IPS DF 4.7 (cell line): Measurements from ENCODE around the gene TTC22.

Experiments
- DNase-seq: peaks from one replicate; pipeline ENCODE4 v3.0.0-alpha.2; 2013; ENCODE audit warnings: low spot score; ENCODE audit errors: extremely low read depth

The TTC22 gene

GRCh38 chr1:54800899-54801759 is at the start of gene TTC22:
Gene TTC22, minus strand, starts transcription at chr1:54801323. Its CDS starts 160 bp downstream, at chr1:54801163.
- no peak for DNase-seq

GRCh38 chr1:54850737-54851136 is 49.6 kb upstream of the TTC22 start:
- DNase-seq, result no peak

- DNase-seq, result no peak
Observed at GRCh38 chr1:54850069-54850730, 49.1 kb upstream of the TTC22 start.

DNA sequence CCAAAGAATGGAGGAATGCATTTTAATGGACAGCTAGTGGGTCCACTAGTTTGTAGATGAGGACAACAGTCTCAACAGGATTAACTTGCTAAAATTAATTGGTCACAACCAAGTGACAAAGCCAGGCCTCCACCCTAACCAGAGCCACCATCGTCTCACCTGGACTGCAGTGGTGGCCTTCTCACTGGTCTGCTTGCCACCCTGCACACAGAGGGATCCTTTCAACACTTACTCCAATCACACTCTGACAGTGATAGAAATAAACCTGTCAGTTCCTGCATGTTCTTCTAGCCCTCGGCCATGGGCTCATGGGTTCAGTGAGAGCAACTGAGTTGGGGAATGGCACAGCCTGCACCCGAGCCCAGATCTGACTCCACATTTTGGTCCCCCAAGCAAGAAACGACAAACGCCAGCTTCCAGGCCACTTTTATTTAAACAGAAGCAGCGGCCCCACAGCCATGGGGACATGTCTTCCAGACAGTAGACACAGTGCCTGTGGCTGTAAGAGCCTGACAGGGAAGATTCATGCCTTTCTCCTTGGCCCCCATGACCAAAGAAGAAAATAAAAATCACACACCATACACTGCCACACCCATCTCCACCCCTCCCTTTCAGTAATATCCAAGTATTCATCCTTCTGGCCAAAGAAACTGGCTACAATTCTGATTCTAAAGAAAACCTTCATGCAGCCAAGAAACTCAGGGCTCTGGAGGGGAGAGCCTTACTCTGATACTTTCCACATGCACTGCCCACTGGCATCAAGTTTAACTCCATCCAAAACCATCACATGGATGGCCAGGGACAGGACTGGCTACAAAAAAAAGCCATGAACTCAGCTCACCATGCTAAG is 48.3 kb upstream of the TTC22 start:
- no peak for DNase-seq

GRCh38 chr1:54848134-54848948 is 47.2 kb upstream of the TTC22 start:
- no peak for DNase-seq

DNA sequence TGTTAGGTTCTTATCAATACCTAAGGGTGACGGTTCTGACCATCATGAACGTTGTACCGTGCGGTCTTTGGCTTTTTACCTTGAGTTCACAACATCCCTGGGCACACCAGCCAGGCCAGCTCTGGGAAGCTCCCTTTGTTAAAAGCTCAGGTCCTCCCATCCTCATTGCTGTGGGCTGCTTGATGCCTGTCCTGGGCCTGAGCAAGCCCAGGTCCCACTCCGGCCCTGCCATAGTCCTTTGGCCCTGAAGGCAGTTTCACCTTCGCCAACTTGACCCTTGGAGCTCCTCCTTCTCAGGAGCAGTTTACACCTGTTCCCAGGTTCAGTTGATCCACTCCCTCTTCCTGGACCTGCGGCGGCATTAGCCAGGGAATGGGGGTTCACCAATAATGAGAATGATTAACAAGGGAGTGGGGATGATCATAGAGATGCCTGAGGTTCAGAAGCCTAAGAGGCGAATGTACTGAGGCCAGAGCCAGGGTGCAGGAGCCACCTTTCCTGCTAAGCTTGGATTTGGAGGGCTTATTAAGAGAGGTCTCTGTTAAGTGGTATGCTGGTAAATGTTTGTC is 45.7 kb upstream of the TTC22 start:
- no peak for DNase-seq

DNA sequence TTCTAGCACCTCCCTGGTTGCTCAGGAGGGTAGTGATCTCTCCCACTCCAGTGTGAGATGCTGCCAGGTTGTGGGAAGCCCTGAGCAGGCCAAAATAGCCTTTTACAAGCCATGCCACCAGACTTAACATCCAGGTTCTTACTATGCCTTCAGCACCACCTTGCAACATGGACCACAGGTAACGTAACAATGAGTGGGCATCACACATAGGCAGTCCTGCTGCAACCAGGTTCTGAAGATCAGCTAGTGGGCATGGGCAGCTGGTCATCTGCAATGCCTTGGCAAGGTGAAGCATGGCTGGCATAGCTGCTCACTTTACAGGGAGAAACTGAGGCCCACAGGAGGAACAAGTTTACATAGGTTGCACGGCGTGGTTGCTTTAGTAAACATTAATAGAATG is 45.2 kb upstream of the TTC22 start:
- no peak for DNase-seq

GRCh38 chr1:54845772-54846171 is 44.6 kb upstream of the TTC22 start:
- DNase-seq, result no peak

DNA sequence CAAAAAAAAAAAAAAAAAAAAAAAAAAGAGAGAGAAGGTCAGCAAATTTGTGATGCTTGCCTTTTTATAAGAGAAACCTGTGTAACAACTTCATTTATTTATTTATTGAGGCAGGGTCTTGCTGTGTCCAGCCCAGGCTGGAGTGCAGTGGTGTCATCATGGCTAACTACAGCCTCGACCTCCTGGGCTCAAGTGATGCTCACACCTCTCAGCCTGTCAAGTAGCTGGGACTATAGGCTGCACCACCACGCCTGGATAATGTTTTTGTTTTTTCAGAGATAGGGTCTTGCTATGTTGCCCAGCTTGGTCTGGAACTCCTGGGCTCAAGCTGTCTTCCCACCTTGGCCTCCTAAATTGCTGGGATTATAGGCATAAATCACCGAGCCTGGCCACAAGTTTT is 43.4 kb upstream of the TTC22 start:
- no peak for DNase-seq

DNA sequence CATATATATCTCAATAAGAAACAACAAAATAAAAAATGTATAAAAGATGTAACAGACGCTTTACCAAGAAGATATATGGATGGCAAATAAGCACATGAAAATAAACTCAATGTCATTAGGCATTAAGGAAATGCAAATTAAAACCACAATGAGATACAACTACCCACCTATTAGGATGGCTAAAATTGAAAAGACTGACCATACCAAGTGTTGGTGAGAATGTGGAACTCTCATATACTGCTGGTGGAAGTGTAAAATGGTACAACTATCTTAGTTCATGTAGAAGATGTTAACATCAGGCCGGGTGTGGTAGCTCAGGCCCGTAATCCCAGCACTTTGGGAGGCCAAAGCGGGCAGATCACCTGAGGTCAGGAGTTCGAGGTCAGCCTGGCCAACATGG is 42.3 kb upstream of the TTC22 start:
- no peak for DNase-seq

GRCh38 chr1:54842963-54843362 is 41.8 kb upstream of the TTC22 start:
- no peak for DNase-seq

- DNase-seq, result no peak
Observed at GRCh38 chr1:54842206-54842915, 41.2 kb upstream of the TTC22 start.

GRCh38 chr1:54839824-54840223 is 38.7 kb upstream of the TTC22 start:
- DNase-seq, result no peak

DNA sequence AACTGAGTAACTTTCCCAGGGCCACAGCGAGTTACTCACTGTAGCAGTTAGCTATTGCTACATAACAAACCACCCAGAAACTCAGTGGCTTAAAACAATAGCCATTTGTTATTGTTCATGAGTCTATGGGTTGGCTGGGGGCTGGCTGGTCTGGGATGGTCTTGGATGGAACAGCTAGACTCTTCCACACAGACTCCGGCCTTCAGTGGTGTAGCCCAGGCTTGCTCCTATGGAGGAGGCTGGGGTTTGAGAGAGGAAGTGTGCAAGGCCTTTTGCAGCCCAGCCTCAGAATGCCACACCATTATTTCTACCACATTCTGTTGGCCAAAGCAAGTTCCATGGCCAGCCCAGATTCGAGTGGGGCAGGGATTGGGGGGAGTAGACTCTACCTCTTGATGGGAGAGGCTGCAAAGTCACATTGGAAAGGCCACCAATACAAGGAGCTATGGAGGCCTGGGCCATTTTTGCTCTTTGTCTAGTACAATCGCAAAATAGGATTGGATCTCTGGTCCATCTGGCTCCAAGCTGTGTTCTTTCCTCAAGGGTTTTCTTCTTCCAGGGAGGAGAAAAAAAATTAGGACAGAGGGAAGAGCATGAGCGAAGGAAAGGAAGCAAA is 37.5 kb upstream of the TTC22 start:
- no peak for DNase-seq

DNA sequence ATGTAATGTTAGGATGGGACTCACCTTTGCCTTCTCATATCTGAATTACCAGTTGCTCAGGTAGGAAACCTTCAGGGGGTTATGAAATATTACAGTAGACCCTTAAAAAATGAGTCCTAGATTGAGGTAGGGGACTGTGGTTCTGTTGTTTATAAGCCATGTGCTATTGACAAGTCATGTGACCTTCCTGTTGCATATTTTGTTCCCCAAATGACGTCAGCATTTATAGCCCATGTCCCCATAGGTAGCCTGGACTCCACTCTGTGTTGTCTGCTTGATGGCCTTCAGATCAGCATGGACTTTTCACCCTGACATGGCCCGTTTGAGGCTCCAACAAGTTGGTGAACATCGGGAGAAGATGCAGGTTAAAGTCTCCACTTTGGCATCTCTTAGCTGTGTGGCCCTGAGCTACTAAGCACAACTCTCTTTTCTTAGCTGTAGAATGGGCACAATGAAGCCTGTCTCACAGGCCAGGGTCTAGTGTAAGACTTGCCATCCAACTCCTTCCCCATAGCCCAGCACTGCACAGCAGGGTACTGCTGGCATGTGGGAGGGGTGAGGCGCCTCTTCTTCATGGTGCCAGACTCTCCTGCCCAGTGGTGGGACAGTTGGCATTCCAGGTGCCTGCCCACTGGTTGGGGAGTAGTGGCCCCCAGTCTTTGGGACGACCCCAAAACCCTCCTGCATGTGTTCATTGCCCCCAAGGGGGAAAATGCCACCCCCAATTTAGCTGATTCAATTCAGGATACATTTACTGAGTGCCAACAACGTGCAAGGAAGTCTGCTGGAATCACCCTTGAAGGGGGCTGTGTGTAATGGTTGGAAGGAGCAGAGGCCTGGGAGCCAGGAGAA is 36.1 kb upstream of the TTC22 start:
- no peak for DNase-seq

- DNase-seq, result no peak
Observed at GRCh38 chr1:54836594-54836993, 35.5 kb upstream of the TTC22 start.

GRCh38 chr1:54835970-54836369 is 34.8 kb upstream of the TTC22 start:
- DNase-seq, result no peak

GRCh38 chr1:54835131-54835898 is 34.2 kb upstream of the TTC22 start:
- no peak for DNase-seq
